Neural progenitor cell (in vitro differentiated cells): ENCODE results near the gene CWC25. TPM values are rescaled to one million over a fixed set of nuclear protein-coding genes. Genes with fewer than 3 reads are reported as not detected.

Source experiments
- DNase-seq: peaks from one replicate; pipeline ENCODE4 v3.0.0-alpha.2; 2016; ENCODE audit warnings: low spot score
- H2AFZ ChIP-seq: fragments of 200-600 bp; sonication (generic); replicated peaks from 2 replicates; pipeline ENCODE4 v1.6.1; 2016; ENCODE audit warnings: antibody characterized with exemption
- H3F3A ChIP-seq: fragments of 200-600 bp; sonication (generic); 2 replicates; pipeline ENCODE4 v1.6.1; 2016; ENCODE audit warnings: antibody characterized with exemption, low read depth
- H3K27ac ChIP-seq: fragments of 200-600 bp; sonication (generic); 2 replicates; pipeline ENCODE4 v1.5.1; 2016; ENCODE audit warnings: mild to moderate bottlenecking
- H3K27me3 ChIP-seq: fragments of 200-600 bp; sonication (generic); 2 replicates; pipeline ENCODE4 v1.6.1; 2016; ENCODE audit warnings: mild to moderate bottlenecking, moderate library complexity
- H3K36me3 ChIP-seq: fragments of 200-600 bp; sonication (generic); 2 replicates; pipeline ENCODE4 v1.5.1; 2016
- H3K4me1 ChIP-seq: fragments of 200-600 bp; sonication (generic); 2 replicates; pipeline ENCODE4 v1.6.1; 2016; ENCODE audit warnings: mixed run types
- H3K4me2 ChIP-seq: fragments of 200-600 bp; sonication (generic); 2 replicates; pipeline ENCODE4 v1.6.1; 2016
- H3K4me3 ChIP-seq: fragments of 200-600 bp; sonication (generic); 2 replicates; pipeline ENCODE4 v1.5.1; 2016
- H3K79me2 ChIP-seq: fragments of 200-600 bp; sonication (generic); 2 replicates; pipeline ENCODE4 v1.6.1; 2016; ENCODE audit warnings: low read depth
- H3K9ac ChIP-seq: fragments of 200-600 bp; sonication (generic); 2 replicates; pipeline ENCODE4 v1.6.1; 2016
- H3K9me3 ChIP-seq: fragments of 200-600 bp; sonication (generic); 2 replicates; pipeline ENCODE4 v1.5.1; 2016; ENCODE audit warnings: low read depth
- H4K20me1 ChIP-seq: fragments of 200-600 bp; sonication (generic); 2 replicates; pipeline ENCODE4 v1.6.1; 2016; ENCODE audit warnings: low read depth
- H3K27ac Mint-ChIP-seq: 3 replicates; pipeline ENCODE4 v1.8.0; 2021; ENCODE audit warnings: mixed read lengths
- H3K27me3 Mint-ChIP-seq: 2 replicates; pipeline ENCODE4 v1.8.0; 2022; ENCODE audit warnings: low read depth, mild to moderate bottlenecking, inconsistent platforms, moderate library complexity, mixed read lengths; ENCODE audit not compliant: insufficient read depth
- H3K36me3 Mint-ChIP-seq: 3 replicates; pipeline ENCODE4 v1.8.0; 2021; ENCODE audit warnings: mixed read lengths
- H3K4me1 Mint-ChIP-seq: 3 replicates; pipeline ENCODE4 v1.8.0; 2021; ENCODE audit warnings: mixed read lengths
- H3K4me3 Mint-ChIP-seq: 3 replicates; pipeline ENCODE4 v1.8.0; 2021; ENCODE audit warnings: mild to moderate bottlenecking, moderate library complexity, mixed read lengths
- H3K9me3 Mint-ChIP-seq: 3 replicates; pipeline ENCODE4 v1.8.0; 2020; ENCODE audit warnings: mixed read lengths
- EZH2 ChIP-seq: fragments of 200-600 bp; sonication (generic); IDR thresholded peaks from 2 replicates; pipeline ENCODE4 v1.6.1; 2017; ENCODE audit warnings: antibody characterized with exemption, mild to moderate bottlenecking, moderate library complexity
- EZH2phosphoT487 ChIP-seq: fragments of 200-600 bp; sonication (generic); IDR thresholded peaks from 2 replicates; pipeline ENCODE4 v1.6.1; 2017; ENCODE audit warnings: antibody characterized with exemption
- total RNA-seq: library from RNA; depleted of rRNA; stranded (reverse); fragments of >200 nt; gene quantifications from 2 replicates; pipeline ENCODE4 v1.2.3, GENCODE V29; 2015; ENCODE audit warnings: low replicate concordance
- TF ChIP-seq, protein P1 (sequence below): fragments of 200-600 bp; sonication (generic); IDR thresholded peaks from 2 replicates; pipeline ENCODE4 v1.5.1; 2017; ENCODE audit warnings: antibody characterized with exemption, mild to moderate bottlenecking

Gene CWC25
- 15.2 and 19.2 TPM in 2 replicates for total RNA-seq

DNA sequence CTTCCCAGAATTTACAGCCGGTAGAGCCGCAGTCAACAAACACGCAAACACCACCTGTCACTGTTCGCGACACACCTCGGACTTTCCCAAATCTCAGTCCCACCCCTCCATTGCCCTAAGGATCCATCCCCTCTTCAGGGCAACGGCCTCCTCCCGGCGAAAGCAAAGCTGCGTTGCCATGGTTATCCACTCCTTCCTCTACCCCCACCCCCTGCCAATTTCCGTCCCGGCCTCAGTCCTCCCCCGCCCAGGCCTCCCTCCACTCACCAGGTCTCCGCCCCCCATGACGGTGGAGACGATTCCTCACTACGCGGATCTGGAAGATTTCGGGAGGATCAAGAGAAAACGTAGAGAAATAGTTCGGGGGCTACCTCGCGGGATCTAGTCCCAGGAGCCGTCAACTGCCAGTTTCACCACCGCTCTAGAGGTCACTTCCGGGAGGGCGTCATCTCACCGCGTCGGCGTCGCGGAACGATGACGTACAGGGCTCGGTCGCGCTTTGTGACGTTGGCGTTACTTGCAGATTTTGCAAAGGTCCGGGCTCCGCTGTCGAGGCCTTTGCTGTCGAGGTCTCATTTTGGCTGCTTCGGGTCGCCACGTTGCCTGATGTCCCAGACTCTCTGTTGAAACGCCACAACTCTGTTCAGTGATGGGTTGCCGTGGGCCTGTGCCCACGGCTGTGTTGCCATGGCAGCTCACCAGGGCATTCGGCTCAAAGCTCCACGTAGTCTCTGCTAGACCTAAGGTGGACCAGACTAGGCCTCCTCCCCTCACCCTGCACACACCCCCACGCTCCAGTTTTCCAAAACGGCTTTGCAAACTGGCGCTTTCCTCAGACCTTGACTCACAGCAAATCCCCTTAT lies at the start of gene CWC25:
Gene CWC25, minus strand, starts transcription at position 423 of the 863 bp plus-strand sequence. Its CDS starts 138 bp downstream, at position 285.
- Histone ChIP-seq H3F3A (peaks cover 15% of the 10 kb centered on the region), H3K4me1 (peaks cover 6% of the 10 kb centered on the region)

DNA sequence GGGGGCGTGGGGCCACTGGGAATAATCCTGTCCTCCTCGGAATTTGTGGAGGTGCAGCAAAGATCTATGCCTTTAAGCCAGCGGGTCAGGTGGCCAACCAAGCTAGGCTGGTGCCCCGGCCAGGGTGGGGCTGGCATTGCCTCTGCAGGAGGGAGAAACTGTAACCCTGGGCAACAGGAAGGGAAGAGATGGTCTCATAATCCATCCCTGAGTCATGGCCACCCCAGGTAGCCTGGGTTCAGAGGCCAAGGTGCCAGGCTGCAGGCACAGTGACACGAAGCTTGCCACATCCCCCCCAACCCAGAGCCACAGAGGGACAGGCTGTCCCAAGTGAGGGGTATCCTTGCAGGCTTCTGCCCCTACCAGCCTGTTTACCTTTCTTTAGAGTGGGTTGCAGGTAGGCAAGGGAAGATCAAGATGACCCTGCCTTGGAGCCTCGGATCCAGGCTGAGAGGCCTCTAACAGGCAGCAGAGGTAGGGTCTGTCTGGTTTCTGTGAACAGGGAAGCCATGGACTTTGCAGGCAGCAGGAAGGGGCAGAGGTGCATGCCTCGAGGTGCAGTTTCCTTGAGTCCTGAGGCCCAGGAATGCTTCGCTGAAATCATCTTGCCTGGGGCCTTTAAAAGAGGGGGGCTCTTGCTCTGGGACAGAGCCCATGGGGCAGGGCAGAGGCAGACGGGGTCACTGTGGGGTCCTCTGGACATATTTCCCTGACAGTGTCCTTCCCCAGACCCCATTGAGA lies 48.7 kb upstream of the CWC25 start:
- Mint-ChIP-seq H3K9me3 (peaks cover 5% of the 10 kb centered on the region), H3K27ac (peak overlapping the region; percentile 87), H3K4me3 (peak overlapping the region; percentile 57), H3K27me3 (peaks cover 18% of the 10 kb centered on the region), H3K4me1 (peaks cover 65% of the 10 kb centered on the region), H3K36me3 (peaks cover 9% of the 10 kb centered on the region)
- peak; percentile 4 for DNase-seq
- H3K27ac ChIP-seq, result no peak overlapping the region
- no peaks in the 10 kb centered on the region for H3K9me3 ChIP-seq
- no peak overlapping the region for H2AFZ ChIP-seq
- peaks cover 2% of the 10 kb centered on the region for H3K27me3 ChIP-seq
- no peak overlapping the region for H3K4me2 ChIP-seq
- H4K20me1 ChIP-seq, result peaks cover 35% of the 10 kb centered on the region
- no peaks in the 10 kb centered on the region for H3K36me3 ChIP-seq
- no peak overlapping the region for H3K9ac ChIP-seq
- TF ChIP-seq EZH2phosphoT487 (no peak), EZH2 (no peak)
- TF ChIP-seq, protein P1, sequence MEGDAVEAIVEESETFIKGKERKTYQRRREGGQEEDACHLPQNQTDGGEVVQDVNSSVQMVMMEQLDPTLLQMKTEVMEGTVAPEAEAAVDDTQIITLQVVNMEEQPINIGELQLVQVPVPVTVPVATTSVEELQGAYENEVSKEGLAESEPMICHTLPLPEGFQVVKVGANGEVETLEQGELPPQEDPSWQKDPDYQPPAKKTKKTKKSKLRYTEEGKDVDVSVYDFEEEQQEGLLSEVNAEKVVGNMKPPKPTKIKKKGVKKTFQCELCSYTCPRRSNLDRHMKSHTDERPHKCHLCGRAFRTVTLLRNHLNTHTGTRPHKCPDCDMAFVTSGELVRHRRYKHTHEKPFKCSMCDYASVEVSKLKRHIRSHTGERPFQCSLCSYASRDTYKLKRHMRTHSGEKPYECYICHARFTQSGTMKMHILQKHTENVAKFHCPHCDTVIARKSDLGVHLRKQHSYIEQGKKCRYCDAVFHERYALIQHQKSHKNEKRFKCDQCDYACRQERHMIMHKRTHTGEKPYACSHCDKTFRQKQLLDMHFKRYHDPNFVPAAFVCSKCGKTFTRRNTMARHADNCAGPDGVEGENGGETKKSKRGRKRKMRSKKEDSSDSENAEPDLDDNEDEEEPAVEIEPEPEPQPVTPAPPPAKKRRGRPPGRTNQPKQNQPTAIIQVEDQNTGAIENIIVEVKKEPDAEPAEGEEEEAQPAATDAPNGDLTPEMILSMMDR, result no peak
- H3K79me2 ChIP-seq, result peaks cover 78% of the 10 kb centered on the region
- peaks cover 28% of the 10 kb centered on the region for H3K4me1 ChIP-seq
- no peak overlapping the region for H3K4me3 ChIP-seq
- H3F3A ChIP-seq, result peaks cover 25% of the 10 kb centered on the region

More for the DNA sequence above, at the start of gene CWC25:
- H3K27me3 Mint-ChIP-seq, result peaks cover 16% of the 10 kb centered on the region
- H3K27me3 ChIP-seq, result no peaks in the 10 kb centered on the region
- peaks cover 12% of the 10 kb centered on the region for H4K20me1 ChIP-seq
- H3K9me3 ChIP-seq, result no peaks in the 10 kb centered on the region
- H2AFZ ChIP-seq, result peak within 1 kb of the TSS; percentile 90
- H3K4me1 Mint-ChIP-seq, result peaks cover 22% of the 10 kb centered on the region
- H3K9me3 Mint-ChIP-seq, result no peaks in the 10 kb centered on the region
- H3K27ac ChIP-seq, result peak within 1 kb of the TSS; percentile 97
- H3K36me3 Mint-ChIP-seq, result peaks cover 9% of the 10 kb centered on the region
- H3K27ac Mint-ChIP-seq, result peak within 1 kb of the TSS; percentile 100
- H3K4me3 ChIP-seq, result peak within 1 kb of the TSS; percentile 96
- no peaks in the 10 kb centered on the region for H3K36me3 ChIP-seq
- H3K79me2 ChIP-seq, result peaks cover 31% of the 10 kb centered on the region
- H3K9ac ChIP-seq, result peak within 1 kb of the TSS; percentile 94
- peak within 1 kb of the TSS; percentile 98 for H3K4me3 Mint-ChIP-seq
- no peak for TF ChIP-seq EZH2
- TF ChIP-seq, protein P1, result no peak
- TF ChIP-seq EZH2phosphoT487, result no peak
- peak; percentile 96 for DNase-seq
- peak within 1 kb of the TSS; percentile 98 for H3K4me2 ChIP-seq

DNA sequence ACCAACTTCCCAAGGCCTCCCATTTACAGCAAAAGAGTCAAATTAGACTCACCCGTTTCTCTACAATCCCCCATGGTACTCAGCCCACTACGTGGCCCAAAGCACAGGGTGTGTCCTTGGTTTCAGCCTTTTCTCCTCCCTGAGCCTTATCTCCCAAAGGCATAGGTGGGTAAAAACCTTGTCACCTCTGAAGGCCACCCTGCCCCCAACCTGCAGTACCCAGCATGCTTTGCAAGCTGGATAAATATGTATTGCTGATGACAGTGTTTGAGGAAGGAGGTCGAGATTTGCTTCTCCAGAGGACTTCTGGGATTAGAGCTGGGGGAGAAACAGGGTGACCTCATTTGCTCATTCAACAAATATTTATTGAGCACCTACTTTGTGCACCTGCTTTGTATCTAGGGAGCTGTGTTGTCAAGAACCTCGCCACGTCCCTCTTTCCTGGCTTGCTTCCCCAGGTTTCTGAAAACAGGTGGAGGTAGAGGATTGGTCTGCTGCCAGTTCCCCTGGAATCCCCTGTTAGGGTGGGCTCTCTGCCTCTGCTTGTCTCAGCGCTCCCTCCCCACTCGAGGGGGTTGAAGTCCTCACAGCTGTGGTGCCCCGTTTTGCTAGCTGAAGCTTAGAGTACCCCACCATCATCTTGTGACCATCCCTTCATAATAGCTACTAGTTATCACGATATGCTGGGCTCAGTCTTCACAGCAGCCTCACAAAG lies 47.7 kb upstream of the CWC25 start:
- no peaks in the 10 kb centered on the region for H3K36me3 ChIP-seq
- Mint-ChIP-seq H3K36me3 (peaks cover 2% of the 10 kb centered on the region), H3K4me3 (peak overlapping the region; percentile 70), H3K27ac (no peak overlapping the region), H3K27me3 (peaks cover 18% of the 10 kb centered on the region), H3K9me3 (peaks cover 6% of the 10 kb centered on the region), H3K4me1 (peaks cover 63% of the 10 kb centered on the region)
- H3K9me3 ChIP-seq, result no peaks in the 10 kb centered on the region
- H4K20me1 ChIP-seq, result peaks cover 32% of the 10 kb centered on the region
- H3K9ac ChIP-seq, result no peak overlapping the region
- DNase-seq, result no peak
- no peak overlapping the region for H2AFZ ChIP-seq
- H3K79me2 ChIP-seq, result peaks cover 72% of the 10 kb centered on the region
- peaks cover 18% of the 10 kb centered on the region for H3K4me1 ChIP-seq
- no peak overlapping the region for H3K27ac ChIP-seq
- H3K27me3 ChIP-seq, result peaks cover 12% of the 10 kb centered on the region
- H3K4me2 ChIP-seq, result no peak overlapping the region
- TF ChIP-seq EZH2phosphoT487 (no peak), EZH2 (no peak)
- TF ChIP-seq, protein P1, result no peak
- H3K4me3 ChIP-seq, result no peak overlapping the region
- H3F3A ChIP-seq, result peaks cover 25% of the 10 kb centered on the region
